Measurements from ENCODE around the gene MXD1. TPM values are rescaled to one million over a fixed set of nuclear protein-coding genes. Genes with fewer than 3 reads are reported as not detected.

The MXD1 gene
- total and polyA plus RNA-seq, 9 of the 15 experiments (the other 6 are each of a cell fraction or from before 2014, with no cell fraction given): 6.7 to 35.9 (median 11.0) TPM

DNA sequence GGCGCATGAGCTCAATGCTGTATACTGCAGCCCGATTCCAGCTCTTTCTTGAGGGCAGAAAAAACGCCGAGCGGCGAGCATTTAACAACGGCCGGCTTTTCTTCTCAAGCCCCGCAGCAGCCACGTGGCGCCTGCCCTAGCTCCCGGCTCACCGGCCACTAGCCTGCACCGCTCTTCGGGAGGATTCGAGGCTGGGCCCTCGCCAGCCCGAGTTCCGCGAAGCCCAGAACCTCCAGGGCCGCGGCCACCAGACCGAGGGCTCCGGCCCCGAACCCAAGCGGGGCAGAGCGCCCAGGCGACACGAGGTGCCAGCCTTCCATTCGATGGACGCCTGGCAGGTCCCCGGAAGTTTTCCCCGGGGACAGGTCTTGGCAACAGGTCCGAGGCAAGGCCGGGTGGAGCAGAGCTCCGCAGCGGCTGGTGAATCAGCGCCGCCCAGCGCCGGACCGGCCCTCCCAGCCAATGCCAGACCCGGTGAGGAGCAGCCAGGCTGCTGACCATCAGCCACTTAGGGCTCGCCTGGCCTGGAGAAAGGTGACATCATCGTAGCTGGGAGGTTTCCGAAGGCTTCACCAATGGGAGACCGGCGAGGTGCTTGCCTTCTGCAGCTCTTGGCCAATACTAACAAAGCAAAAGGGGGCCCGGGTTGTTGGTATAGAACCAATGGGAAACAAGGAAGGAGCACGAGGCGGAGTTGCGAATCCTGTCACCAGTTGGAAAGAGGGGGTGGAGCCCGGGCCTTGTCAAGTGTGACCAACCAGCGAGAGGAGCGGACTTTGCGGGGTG is 552 bp upstream of the MXD1 start (continued):
- TF ChIP-seq, protein P1, sequence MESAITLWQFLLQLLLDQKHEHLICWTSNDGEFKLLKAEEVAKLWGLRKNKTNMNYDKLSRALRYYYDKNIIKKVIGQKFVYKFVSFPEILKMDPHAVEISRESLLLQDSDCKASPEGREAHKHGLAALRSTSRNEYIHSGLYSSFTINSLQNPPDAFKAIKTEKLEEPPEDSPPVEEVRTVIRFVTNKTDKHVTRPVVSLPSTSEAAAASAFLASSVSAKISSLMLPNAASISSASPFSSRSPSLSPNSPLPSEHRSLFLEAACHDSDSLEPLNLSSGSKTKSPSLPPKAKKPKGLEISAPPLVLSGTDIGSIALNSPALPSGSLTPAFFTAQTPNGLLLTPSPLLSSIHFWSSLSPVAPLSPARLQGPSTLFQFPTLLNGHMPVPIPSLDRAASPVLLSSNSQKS (CRISPR knock-in tag; IDR thresholded peaks at IDR 0.05): 0 out of 2 replicates have a peak, but pooled peaks have one; percentile 24
- TF ChIP-seq ZNF212 (CRISPR knock-in tag; IDR thresholded peaks at IDR 0.05) (no peak), ZFP1 (CRISPR knock-in tag; IDR thresholded peaks at IDR 0.05) (no peak), FOS (IDR thresholded peaks at IDR 0.05; ENCODE audit: extremely low read depth, insufficient read length) (peak; percentile 89), BHLHE40 (IDR thresholded peaks at IDR 0.05; ENCODE audit: low read length) (peak; percentile 37), CBX3 (IDR thresholded peaks at IDR 0.05; ENCODE audit: borderline replicate concordance in 1 of 2, low read length in 2 of 2) (peak in 1 of 2 experiments; percentile 63; a peak in 2 of 3 replicates), SMAD3 (CRISPR knock-in tag; conservative IDR thresholded peaks at IDR 0.05) (0 out of 2 replicates have a peak, but pooled peaks have one; percentile 48), ZNF766 (CRISPR knock-in tag; conservative IDR thresholded peaks at IDR 0.05) (peak; percentile 82), GATAD2A (IDR thresholded peaks at IDR 0.05) (no peak), STAT5B (CRISPR knock-in tag; IDR thresholded peaks at IDR 0.05) (no peak), RBM34 (IDR thresholded peaks at IDR 0.05; ENCODE audit: borderline replicate concordance, insufficient read depth, low read length) (no peak), ZFP30 (CRISPR knock-in tag; IDR thresholded peaks at IDR 0.05; ENCODE audit: borderline replicate concordance) (no peak)
- TF ChIP-seq, protein P2, sequence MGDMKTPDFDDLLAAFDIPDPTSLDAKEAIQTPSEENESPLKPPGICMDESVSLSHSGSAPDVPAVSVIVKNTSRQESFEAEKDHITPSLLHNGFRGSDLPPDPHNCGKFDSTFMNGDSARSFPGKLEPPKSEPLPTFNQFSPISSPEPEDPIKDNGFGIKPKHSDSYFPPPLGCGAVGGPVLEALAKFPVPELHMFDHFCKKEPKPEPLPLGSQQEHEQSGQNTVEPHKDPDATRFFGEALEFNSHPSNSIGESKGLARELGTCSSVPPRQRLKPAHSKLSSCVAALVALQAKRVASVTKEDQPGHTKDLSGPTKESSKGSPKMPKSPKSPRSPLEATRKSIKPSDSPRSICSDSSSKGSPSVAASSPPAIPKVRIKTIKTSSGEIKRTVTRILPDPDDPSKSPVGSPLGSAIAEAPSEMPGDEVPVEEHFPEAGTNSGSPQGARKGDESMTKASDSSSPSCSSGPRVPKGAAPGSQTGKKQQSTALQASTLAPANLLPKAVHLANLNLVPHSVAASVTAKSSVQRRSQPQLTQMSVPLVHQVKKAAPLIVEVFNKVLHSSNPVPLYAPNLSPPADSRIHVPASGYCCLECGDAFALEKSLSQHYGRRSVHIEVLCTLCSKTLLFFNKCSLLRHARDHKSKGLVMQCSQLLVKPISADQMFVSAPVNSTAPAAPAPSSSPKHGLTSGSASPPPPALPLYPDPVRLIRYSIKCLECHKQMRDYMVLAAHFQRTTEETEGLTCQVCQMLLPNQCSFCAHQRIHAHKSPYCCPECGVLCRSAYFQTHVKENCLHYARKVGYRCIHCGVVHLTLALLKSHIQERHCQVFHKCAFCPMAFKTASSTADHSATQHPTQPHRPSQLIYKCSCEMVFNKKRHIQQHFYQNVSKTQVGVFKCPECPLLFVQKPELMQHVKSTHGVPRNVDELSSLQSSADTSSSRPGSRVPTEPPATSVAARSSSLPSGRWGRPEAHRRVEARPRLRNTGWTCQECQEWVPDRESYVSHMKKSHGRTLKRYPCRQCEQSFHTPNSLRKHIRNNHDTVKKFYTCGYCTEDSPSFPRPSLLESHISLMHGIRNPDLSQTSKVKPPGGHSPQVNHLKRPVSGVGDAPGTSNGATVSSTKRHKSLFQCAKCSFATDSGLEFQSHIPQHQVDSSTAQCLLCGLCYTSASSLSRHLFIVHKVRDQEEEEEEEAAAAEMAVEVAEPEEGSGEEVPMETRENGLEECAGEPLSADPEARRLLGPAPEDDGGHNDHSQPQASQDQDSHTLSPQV (IDR thresholded peaks at IDR 0.05): peak; percentile 96
- TF ChIP-seq, protein P3, sequence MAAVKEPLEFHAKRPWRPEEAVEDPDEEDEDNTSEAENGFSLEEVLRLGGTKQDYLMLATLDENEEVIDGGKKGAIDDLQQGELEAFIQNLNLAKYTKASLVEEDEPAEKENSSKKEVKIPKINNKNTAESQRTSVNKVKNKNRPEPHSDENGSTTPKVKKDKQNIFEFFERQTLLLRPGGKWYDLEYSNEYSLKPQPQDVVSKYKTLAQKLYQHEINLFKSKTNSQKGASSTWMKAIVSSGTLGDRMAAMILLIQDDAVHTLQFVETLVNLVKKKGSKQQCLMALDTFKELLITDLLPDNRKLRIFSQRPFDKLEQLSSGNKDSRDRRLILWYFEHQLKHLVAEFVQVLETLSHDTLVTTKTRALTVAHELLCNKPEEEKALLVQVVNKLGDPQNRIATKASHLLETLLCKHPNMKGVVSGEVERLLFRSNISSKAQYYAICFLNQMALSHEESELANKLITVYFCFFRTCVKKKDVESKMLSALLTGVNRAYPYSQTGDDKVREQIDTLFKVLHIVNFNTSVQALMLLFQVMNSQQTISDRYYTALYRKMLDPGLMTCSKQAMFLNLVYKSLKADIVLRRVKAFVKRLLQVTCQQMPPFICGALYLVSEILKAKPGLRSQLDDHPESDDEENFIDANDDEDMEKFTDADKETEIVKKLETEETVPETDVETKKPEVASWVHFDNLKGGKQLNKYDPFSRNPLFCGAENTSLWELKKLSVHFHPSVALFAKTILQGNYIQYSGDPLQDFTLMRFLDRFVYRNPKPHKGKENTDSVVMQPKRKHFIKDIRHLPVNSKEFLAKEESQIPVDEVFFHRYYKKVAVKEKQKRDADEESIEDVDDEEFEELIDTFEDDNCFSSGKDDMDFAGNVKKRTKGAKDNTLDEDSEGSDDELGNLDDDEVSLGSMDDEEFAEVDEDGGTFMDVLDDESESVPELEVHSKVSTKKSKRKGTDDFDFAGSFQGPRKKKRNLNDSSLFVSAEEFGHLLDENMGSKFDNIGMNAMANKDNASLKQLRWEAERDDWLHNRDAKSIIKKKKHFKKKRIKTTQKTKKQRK (IDR thresholded peaks at IDR 0.05; ENCODE audit: borderline replicate concordance, low read depth, low read length): peak; percentile 71; the same call in 1 of the 2 replicates
- TF ChIP-seq, protein P4, sequence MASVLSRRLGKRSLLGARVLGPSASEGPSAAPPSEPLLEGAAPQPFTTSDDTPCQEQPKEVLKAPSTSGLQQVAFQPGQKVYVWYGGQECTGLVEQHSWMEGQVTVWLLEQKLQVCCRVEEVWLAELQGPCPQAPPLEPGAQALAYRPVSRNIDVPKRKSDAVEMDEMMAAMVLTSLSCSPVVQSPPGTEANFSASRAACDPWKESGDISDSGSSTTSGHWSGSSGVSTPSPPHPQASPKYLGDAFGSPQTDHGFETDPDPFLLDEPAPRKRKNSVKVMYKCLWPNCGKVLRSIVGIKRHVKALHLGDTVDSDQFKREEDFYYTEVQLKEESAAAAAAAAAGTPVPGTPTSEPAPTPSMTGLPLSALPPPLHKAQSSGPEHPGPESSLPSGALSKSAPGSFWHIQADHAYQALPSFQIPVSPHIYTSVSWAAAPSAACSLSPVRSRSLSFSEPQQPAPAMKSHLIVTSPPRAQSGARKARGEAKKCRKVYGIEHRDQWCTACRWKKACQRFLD (CRISPR knock-in tag; IDR thresholded peaks at IDR 0.05): peak; percentile 96
- TF ChIP-seq, protein P5, sequence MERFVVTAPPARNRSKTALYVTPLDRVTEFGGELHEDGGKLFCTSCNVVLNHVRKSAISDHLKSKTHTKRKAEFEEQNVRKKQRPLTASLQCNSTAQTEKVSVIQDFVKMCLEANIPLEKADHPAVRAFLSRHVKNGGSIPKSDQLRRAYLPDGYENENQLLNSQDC (CRISPR knock-in tag; IDR thresholded peaks at IDR 0.05): peak; percentile 26; the same call in 1 of the 2 replicates

Data from K562 (cell line).